Central memory CD8-positive, alpha-beta T cell (primary cell): ENCODE results near the gene FAM124B.

Experiments used
- ATAC-seq: fragments of 150-1000 bp; cut with Tn5 transposase; replicated peaks from 2 replicates; pipeline ENCODE4 v1.10.0; 2022; ENCODE audit warnings: mild to moderate bottlenecking, moderate FRiP score, moderate number of reproducible peaks; ENCODE audit not compliant: poor library complexity, severe bottlenecking; ENCODE audit errors: extremely low read depth
- DNase-seq, 2 donors: peaks; one replicate each; pipeline ENCODE4 v3.0.0; 2021; ENCODE audit warnings: low spot score in 2 of 2
- H3K27ac Mint-ChIP-seq: one replicate; pipeline ENCODE4 v1.8.0; 2022; ENCODE audit warnings: low read depth, mild to moderate bottlenecking, moderate library complexity, mixed read lengths
- H3K27me3 Mint-ChIP-seq: one replicate; pipeline ENCODE4 v1.8.0; 2022; ENCODE audit warnings: mixed read lengths
- H3K36me3 Mint-ChIP-seq: one replicate; pipeline ENCODE4 v1.8.0; 2022; ENCODE audit warnings: mild to moderate bottlenecking, moderate library complexity, mixed read lengths; ENCODE audit not compliant: insufficient read depth
- H3K4me1 Mint-ChIP-seq: one replicate; pipeline ENCODE4 v1.8.0; 2022; ENCODE audit warnings: mixed read lengths
- H3K4me3 Mint-ChIP-seq: one replicate; pipeline ENCODE4 v1.8.0; 2022; ENCODE audit warnings: mild to moderate bottlenecking, moderate library complexity, mixed read lengths
- H3K9me3 Mint-ChIP-seq: one replicate; pipeline ENCODE4 v1.8.0; 2022; ENCODE audit warnings: mixed read lengths

Gene FAM124B

DNA sequence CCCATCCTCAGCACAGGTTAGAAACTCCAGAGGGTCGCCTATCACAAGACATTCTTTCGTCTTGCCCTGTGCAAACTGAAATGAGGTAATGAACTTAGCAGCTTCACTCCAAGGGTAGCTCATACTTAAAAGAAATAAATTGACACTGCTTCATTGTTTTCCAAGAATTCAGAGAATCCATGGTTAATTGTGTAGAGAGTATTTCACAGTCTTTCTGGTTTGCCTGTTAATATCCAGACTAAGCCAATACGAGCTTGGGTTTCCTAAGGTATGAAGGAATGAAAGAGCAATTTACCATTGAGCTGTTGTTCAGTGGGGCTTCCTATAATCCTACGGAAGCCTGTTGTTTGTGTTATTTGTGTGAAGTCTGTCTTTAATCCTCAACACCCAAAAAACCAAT is 58.7 kb downstream of the FAM124B start:
- Mint-ChIP-seq H3K36me3 (no peaks in the 10 kb centered on the region), H3K27ac (no peak overlapping the region), H3K27me3 (peaks cover 35% of the 10 kb centered on the region), H3K4me3 (no peak overlapping the region), H3K4me1 (no peaks in the 10 kb centered on the region), H3K9me3 (no peaks in the 10 kb centered on the region)
- ATAC-seq (no peak), DNase-seq (no peak)

DNA sequence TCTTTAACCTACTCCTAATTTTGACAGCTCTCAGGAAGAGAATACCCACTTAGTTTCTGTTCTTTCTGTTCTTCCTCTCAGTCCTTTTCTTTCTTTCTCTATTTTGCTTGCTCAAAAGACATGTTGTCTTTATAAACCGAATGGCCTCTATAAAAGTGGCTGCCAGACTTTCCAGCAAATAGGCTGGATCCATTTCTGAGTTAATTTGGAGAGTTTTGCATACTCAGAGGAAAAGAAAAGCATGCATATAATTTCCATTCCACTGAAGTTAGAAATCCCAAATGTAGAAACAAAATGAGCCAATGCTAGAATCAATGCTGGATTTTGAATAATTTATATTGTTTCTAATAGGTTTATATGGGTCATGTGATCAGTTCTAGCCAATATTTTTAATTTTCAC is 65.9 kb downstream of the FAM124B start:
- H3K36me3 Mint-ChIP-seq: no peaks in the 10 kb centered on the region
- no peak for DNase-seq
- no peak overlapping the region for H3K4me3 Mint-ChIP-seq
- H3K27me3 Mint-ChIP-seq: peaks cover 72% of the 10 kb centered on the region
- no peaks in the 10 kb centered on the region for H3K4me1 Mint-ChIP-seq
- no peak for ATAC-seq
- H3K9me3 Mint-ChIP-seq: no peaks in the 10 kb centered on the region
- no peak overlapping the region for H3K27ac Mint-ChIP-seq

DNA sequence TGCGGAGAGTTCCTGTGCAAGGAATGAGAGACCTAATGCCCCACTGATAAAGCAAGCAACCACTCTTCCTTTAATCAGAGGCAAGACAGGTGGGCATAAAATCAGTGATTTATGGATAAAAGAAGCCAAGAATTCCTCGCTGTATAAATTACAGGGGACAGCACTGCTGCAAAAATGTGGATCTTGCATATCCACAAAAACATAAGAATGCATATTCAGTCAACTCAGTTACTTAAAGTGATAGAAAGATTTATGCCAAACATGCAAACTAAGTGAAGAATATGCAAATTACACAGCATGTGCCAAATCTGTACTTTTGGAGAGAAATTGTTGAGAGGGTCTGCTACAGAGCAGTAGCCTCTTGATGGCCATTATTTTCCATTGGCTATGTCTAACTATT is 67.2 kb downstream of the FAM124B start:
- Mint-ChIP-seq H3K36me3 (no peaks in the 10 kb centered on the region), H3K4me1 (no peaks in the 10 kb centered on the region), H3K27ac (no peak overlapping the region), H3K27me3 (peaks cover 62% of the 10 kb centered on the region), H3K9me3 (no peaks in the 10 kb centered on the region), H3K4me3 (no peak overlapping the region)
- DNase-seq: no peak
- no peak for ATAC-seq

DNA sequence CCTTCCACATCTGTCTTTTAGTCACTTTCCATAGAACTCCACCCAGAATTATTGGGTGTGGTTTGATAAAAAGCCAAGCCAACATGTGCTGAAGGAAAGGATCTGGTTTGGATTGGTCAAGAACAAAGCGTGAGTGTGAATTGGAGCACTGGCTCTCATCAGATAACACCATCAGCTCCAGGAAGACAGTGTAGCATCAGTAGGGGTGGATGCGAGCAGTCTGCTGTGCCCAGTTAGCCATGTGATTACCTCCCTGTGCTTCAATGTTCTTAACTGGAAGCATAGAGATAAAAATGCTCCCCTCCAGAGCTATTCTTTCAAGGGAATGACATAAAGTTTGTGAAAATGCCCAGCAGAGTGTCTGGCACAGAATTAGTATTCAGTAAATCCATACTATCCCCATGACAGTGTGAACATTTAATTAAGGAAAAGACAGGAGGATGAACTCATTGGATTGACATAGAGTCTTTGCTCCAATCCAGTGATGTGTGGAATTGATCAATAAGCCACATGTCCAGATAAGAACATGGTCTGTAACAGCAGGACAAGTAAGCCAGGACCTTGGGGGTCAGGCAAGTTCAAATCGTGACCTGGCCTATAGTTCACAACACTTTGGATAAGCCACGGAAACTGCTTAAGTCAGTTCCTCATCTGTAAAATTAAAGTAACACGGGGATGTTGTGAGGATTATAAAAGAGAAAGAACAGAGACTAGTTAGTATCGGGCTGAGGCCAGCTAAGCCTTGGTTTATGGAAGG is 68.0 kb downstream of the FAM124B start:
- Mint-ChIP-seq H3K4me1 (no peaks in the 10 kb centered on the region), H3K4me3 (no peak overlapping the region)

DNA sequence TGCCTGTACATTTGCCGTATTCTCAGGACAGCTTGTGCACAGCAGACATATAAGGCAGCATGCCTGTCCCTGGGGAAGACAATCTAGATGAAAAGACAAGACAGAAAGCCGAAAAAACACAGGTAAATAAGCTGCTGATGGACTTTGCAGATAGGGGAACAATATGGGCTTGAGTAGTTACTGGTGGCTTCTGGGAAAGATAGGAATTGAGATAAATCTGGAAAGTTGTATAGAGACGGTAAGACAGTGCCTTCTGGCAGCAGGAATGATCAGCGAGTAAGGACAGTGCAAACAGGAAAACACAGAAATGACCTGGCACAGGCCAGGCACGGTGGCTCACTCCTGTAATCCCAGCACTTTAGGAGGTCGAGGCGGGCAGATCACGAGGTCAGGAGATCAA is 70.2 kb downstream of the FAM124B start:
- no peak for ATAC-seq
- Mint-ChIP-seq H3K27ac (no peak overlapping the region), H3K4me3 (no peak overlapping the region), H3K36me3 (no peaks in the 10 kb centered on the region), H3K4me1 (no peaks in the 10 kb centered on the region), H3K9me3 (no peaks in the 10 kb centered on the region), H3K27me3 (peaks cover 61% of the 10 kb centered on the region)
- no peak for DNase-seq

More for the DNA sequence above, 68.0 kb downstream of the FAM124B start:
- DNase-seq (no peak), ATAC-seq (no peak)
- H3K9me3 Mint-ChIP-seq: no peaks in the 10 kb centered on the region
- H3K36me3 Mint-ChIP-seq: no peaks in the 10 kb centered on the region
- no peak overlapping the region for H3K27ac Mint-ChIP-seq
- peaks cover 62% of the 10 kb centered on the region for H3K27me3 Mint-ChIP-seq

DNA sequence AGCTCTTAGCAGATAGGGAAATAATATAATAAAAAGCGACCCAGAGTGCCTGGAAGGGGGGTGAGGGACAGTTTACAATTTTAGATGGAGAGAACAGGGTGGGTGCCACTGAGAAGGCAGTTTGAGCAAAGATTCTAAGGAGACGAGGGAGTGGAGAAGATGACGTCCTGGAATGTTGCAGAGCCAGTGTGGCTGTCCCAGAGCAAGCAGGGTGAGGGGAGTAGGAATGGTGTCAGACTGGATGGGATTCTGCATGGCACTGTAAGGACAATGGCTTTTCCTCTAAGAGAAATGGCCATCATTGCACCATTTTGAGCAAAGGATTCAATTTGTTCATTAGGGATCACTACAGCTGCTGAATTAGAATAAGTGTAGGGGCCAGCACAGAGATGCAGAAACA is 73.1 kb downstream of the FAM124B start:
- ATAC-seq (no peak), DNase-seq (no peak)
- Mint-ChIP-seq H3K36me3 (no peaks in the 10 kb centered on the region), H3K4me3 (no peak overlapping the region), H3K4me1 (no peaks in the 10 kb centered on the region), H3K27me3 (peaks cover 41% of the 10 kb centered on the region), H3K27ac (no peak overlapping the region), H3K9me3 (no peaks in the 10 kb centered on the region)
